Endometrium (tissue), 2 donors: ENCODE results near the gene NPAS3.
A peak's percentile ranks its signal among the peaks of the same experiment; 100 is the strongest.

Experiments
- FAIRE-seq: peaks from 2 replicates; lab custom pipeline; 2012; peaks lifted over from hg19 to GRCh38; lab: Jason Lieb, UNC
- donor health status: control.
- donor health status: control.

NPAS3 gene

GRCh38 chr14:33449268-33449667 is 510.6 kb downstream of the NPAS3 start:
- no peak for FAIRE-seq

DNA sequence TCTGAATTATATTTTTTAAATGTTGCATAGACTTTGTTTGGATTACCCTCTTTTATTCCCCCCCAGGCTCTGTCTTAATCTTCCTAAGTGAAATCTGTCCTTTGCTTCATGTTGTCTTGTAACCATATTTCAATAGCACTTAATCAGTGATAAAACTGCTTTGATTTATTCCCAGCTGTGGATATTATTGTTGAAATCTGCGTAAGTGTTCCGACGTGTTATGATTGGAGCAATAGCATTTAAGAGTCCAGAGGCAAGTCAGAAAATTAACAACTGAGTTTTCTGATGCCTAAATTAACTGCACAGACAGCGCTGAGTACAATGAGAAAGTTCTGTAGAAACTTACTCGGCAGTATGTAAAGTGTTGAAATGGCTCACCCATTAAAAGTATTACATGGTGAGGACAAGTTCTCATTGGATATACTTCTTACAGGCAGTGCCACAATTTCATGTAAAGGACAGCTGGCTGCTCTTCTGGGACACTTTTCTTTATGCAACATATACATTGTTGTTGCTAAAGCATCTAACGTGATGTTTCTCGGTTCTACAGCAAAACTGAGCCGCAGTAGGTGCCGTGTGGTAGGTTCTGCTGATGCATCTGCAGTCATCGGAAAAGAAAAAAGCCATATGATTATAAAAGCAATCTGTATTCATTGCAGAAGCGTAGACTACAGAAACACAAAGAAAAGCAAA is 511.2 kb downstream of the NPAS3 start:
- no peak for FAIRE-seq

- no peak for FAIRE-seq
Observed at GRCh38 chr14:33450416-33450815, 511.7 kb downstream of the NPAS3 start.

DNA sequence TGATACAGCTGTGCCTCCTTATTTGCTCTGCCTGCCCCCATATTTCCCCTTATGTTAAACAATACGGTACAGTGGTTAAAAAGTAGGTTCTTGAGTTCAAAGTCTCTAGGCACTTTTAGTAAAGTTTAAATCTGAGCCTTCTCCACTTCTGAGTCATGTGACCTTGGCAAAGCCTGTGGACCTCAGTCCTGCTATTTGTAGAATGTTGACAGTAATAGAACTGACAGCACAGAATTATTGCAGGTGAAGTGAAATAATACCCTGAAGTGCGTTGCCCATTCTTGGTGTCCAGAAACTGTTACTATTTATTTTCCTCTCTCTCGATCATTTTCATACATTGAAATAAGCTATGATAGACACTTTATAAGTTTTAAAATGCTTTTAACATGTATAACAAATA is 512.5 kb downstream of the NPAS3 start:
- FAIRE-seq, result no peak

DNA sequence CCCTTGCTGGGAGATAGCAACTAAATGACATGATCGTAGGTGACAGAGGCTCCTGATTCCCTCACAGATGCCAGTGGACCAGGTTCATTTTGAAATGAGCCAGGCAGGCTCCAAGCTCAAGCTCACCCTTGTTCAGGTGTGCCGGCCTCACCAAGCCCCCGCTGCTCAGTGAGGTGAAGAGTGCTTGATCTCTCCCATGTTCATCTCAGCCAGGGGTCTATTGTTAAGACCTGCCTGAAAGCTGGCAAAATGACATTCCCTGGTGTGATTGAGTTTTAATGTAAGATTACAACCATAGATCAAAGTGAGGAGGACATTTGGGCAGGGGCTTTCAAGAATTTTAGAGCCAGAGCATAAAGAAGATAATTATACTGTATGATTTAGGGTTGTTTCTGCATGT is 514.3 kb downstream of the NPAS3 start:
- no peak for FAIRE-seq

GRCh38 chr14:33454022-33454595 is 515.4 kb downstream of the NPAS3 start:
- no peak for FAIRE-seq

- no peak for FAIRE-seq
Observed at GRCh38 chr14:33454707-33455106, 516.0 kb downstream of the NPAS3 start.

DNA sequence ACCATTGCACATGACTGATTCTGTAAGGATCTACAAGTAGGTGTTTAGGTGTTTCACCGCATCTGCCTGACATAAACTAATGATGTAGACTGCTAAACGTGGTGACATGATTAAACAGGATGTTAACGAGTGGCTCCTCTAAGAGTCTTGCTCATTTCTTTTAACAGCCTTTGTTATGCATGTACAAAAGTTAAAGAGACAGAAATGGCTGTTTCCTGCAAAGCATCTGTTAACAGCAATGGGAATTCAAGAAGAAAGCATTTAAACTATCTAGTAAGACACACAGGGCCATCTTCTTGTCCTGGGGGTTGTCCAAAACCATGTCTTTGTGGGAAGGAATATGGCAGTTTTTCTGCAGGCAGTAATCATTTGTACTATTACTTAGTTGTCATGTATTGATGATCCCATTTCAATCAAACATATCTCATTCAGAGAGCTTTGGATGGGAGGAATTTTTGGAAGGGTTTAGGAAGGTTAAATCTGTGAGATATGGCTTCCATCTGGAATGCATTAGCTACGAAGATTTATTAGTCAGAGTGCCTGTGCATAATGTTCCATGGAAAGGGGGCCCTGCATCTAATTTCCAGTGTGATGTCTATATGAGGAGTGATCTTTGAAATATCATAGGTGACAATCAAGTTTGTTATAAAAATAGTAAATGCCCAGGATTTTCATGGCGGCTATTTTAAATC is 517.1 kb downstream of the NPAS3 start:
- no peak for FAIRE-seq

DNA sequence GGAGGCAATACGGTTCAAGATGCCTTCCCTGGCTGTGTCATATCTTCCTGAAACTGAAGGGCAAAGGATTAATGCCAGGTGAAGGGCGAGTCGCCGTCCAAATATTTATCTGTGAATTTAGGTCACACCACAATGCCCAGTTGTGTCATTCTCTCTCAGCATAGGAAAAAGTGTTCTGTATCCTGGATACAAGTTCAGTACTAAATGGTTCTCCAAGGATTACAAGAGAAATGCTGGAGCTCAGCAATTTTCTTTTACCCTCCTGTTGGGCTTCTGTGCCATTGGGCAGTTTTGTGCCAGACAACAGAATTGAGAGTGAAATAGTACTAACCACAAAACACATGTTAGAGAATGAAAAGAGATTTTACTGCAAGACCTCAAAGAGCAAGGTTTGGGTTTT is 518.3 kb downstream of the NPAS3 start:
- FAIRE-seq, result no peak

GRCh38 chr14:33457617-33458016 is 518.9 kb downstream of the NPAS3 start:
- FAIRE-seq, result no peak

GRCh38 chr14:33460164-33460563 is 521.5 kb downstream of the NPAS3 start:
- no peak for FAIRE-seq

DNA sequence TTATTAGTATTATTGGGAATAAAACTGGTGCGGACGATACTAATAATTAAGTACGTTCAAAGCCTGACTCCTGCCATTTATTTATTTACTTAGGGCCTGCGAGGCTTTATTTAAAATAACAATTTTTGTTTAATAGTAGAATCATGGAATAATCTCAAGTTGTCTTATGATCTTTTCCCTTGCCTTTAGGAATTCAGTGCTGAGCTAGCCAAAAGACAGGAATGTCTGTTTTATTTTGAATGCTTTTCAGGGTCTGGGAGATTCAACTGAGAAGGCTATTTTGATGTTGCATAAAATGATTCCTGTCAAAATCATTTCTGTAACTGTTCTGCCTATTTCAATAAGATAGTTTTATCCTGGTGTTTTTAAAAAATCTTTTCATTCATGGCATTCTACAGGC is 522.4 kb downstream of the NPAS3 start:
- no peak for FAIRE-seq

DNA sequence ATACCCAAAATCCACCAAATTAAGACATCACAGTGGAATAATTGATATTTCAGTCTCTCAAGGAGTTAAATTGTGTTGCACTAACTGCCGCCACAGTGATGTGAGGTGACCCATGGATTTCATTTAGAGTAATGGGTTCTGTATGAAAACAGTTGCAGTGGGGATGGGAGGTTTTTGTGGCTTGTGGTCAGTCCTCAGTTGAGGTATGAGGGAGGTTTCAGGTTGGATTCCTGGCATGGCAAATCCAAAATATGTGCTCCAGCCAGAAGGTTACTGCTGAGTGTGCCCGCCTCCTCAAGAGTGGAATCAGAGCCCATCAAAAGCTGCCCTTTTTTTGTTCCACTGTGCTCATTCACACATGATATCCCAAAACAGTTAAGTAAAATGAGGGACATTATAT is 525.1 kb downstream of the NPAS3 start:
- no peak for FAIRE-seq

DNA sequence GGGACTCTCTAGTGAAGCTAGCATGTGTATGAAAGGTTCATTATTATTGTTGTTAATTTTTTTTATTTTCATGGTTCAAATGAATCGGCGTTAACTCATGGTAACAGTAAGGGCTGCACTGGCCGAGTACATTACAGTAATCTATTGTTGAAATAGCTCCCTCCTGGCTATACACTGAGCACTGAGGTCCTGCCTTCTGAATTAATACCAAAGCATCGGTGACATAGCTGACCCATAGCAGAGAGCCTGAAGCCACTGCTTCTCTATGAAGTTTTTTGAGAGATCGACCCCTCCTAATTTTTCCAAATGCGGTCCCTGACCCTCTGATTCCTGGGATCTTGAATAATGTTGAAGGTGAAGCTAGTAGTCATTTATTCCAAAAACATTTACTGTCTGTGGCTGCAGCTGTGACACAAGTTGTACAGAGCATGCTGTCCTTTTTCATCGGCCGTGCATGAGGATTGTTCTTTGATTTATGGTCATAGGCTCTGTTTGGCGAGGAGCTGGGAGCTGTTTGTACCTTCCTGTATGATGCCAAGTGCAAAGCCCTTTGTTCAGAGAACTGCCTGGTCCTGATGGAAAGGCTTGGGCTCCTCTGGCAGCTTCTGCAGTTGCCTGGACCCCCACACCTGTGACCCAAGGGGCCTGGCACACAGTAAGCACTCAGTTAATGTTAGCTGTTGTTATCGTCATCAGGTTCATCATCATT is 525.7 kb downstream of the NPAS3 start:
- FAIRE-seq, result no peak

DNA sequence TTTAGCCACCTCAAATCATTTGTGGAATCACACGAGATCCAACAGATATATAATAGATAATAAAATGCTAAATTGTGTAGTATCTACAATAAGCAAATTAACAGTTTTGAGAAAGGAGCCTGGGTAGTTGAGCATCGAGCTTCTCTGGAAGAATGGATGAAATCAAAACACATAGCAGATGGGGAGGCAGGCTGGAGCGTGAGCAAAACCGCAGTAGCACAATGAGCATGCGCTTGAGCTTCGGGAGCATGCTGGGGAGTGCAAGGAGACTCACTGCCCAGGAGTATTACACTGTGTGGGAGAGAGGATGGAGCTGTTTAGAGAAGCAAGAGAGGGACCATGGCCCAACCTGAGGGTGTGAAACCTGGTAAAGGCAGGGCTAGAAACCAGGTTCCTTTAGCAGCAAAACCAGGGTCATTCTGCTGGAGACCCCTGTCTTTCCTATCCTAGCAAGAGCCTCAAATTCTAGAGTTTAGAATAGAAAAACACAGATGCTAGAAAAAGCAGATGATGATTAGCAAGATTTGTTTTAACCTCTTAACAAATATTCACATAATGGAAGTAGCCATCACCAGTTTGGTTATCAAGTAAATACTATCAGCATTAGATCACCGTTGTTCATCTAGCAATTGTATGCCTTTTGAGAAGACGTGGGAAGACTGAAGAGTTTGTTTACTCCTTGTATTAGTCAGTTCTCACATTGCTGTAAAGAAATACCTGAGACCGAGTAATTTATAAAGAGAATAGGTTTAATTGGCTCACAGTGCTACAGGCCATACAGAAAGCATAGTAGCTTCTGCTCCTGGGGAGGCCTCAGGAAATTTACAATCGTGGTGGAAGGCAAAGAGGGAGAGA is 527.4 kb downstream of the NPAS3 start:
- FAIRE-seq, result no peak

- FAIRE-seq, result no peak
Observed at GRCh38 chr14:33467971-33468370, 529.3 kb downstream of the NPAS3 start.

- no peak for FAIRE-seq
Observed at GRCh38 chr14:33469898-33470297, 531.2 kb downstream of the NPAS3 start.

GRCh38 chr14:33471776-33472175 is 533.1 kb downstream of the NPAS3 start:
- no peak for FAIRE-seq

GRCh38 chr14:33475623-33476022 is 536.9 kb downstream of the NPAS3 start:
- peak; percentile 18 for FAIRE-seq

DNA sequence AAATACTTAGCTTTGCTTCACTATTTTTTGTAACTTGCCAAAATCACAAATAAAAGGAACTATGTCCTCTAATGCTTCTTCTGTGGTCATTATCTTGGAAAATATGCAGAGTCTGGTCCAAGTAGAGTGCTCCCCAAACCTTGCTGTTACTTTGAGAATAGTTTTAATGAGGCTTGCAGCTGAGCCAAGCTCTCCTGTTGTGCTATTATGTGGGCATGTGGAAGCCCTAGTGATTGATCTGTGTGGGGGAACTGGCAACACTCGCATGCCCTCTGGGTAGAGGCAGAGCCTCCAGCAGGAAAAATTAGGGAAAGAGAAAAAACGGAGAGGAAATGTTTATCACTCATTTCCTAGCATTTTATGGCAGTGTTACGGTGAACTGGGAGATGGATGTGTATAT is 539.1 kb downstream of the NPAS3 start:
- no peak for FAIRE-seq

GRCh38 chr14:33480071-33480886 is 541.6 kb downstream of the NPAS3 start:
- no peak for FAIRE-seq
